Fibroblast of upper back skin (primary cell): ENCODE results near the gene KIAA1671.
"Not testable (repeated sequence)": the region's sequence is repeated elsewhere in the genome, so short reads cannot be mapped to it uniquely, and the experiment has no call there.

Experiments
- DNase-seq: peaks from one replicate; pipeline ENCODE4 v3.0.0-alpha.2; 2013

KIAA1671 gene

GRCh38 chr22:25207553-25208157, 255.1 kb downstream of the KIAA1671 start:
- DNase-seq: no peak

- no peak for DNase-seq
Measured at GRCh38 chr22:25208328-25208727, 255.8 kb downstream of the KIAA1671 start.

- no peak for DNase-seq
Measured at GRCh38 chr22:25208743-25209505, 256.4 kb downstream of the KIAA1671 start.

GRCh38 chr22:25210793-25211192, 258.3 kb downstream of the KIAA1671 start:
- DNase-seq: no peak

- no peak for DNase-seq
Measured at GRCh38 chr22:25212337-25212736, 259.8 kb downstream of the KIAA1671 start.

GRCh38 chr22:25213221-25213620, 260.7 kb downstream of the KIAA1671 start:
- no peak for DNase-seq

- DNase-seq: no peak
Measured at GRCh38 chr22:25216230-25216629, 263.7 kb downstream of the KIAA1671 start.

- no peak for DNase-seq
Measured at GRCh38 chr22:25219211-25219689, 266.7 kb downstream of the KIAA1671 start, which contains the start of gene CRYBB2. TSS of gene CRYBB2 (plus strand) at chr22:25219639. CDS start at chr22:25221430, 1,791 bp downstream.

GRCh38 chr22:25219948-25220442, 267.5 kb downstream of the KIAA1671 start:
- DNase-seq: no peak

GRCh38 chr22:25221790-25222189, 269.3 kb downstream of the KIAA1671 start:
- DNase-seq: no peak

- no peak for DNase-seq
Measured at GRCh38 chr22:25223269-25223850, 270.8 kb downstream of the KIAA1671 start.

GRCh38 chr22:25228822-25229221, 276.3 kb downstream of the KIAA1671 start:
- no peak for DNase-seq

GRCh38 chr22:25230760-25231159, 278.2 kb downstream of the KIAA1671 start:
- DNase-seq: not testable (repeated sequence)

- peak; percentile 2 for DNase-seq
Measured at GRCh38 chr22:25232301-25232700, 279.8 kb downstream of the KIAA1671 start.

- not testable (repeated sequence) for DNase-seq
Measured at GRCh38 chr22:25233706-25234105, 281.2 kb downstream of the KIAA1671 start.

GRCh38 chr22:25235547-25236290, 283.2 kb downstream of the KIAA1671 start:
- DNase-seq: peak; percentile 68

GRCh38 chr22:25236417-25236816, 283.9 kb downstream of the KIAA1671 start:
- no peak for DNase-seq

GRCh38 chr22:25237503-25237902, 285.0 kb downstream of the KIAA1671 start:
- no peak for DNase-seq

- not testable (repeated sequence) for DNase-seq
Measured at GRCh38 chr22:25238058-25238457, 285.5 kb downstream of the KIAA1671 start.
